Osteocyte (in vitro differentiated cells): Measurements from ENCODE around the gene SRSF11. TPM values are rescaled to one million over a fixed set of nuclear protein-coding genes. Genes with fewer than 3 reads are reported as not detected.

Experiments
- DNase-seq: peaks from one replicate; pipeline ENCODE4 v3.0.0; 2021; ENCODE audit warnings: mixed read lengths; ENCODE audit not compliant: unreplicated experiment; ENCODE audit errors: extremely low spot score
- H3K27ac Mint-ChIP-seq: one replicate; pipeline ENCODE4 v1.8.0; 2021; ENCODE audit warnings: mild to moderate bottlenecking, mixed read lengths; ENCODE audit not compliant: unreplicated experiment
- H3K27me3 Mint-ChIP-seq: one replicate; pipeline ENCODE4 v1.8.0; 2021; ENCODE audit warnings: mixed read lengths; ENCODE audit not compliant: unreplicated experiment
- H3K36me3 Mint-ChIP-seq: one replicate; pipeline ENCODE4 v1.8.0; 2021; ENCODE audit warnings: mixed read lengths; ENCODE audit not compliant: unreplicated experiment
- H3K4me1 Mint-ChIP-seq: one replicate; pipeline ENCODE4 v1.8.0; 2021; ENCODE audit warnings: mixed read lengths; ENCODE audit not compliant: unreplicated experiment
- H3K4me3 Mint-ChIP-seq: one replicate; pipeline ENCODE4 v1.8.0; 2021; ENCODE audit warnings: mild to moderate bottlenecking, moderate library complexity, mixed read lengths; ENCODE audit not compliant: unreplicated experiment
- H3K9me3 Mint-ChIP-seq: one replicate; pipeline ENCODE4 v1.8.0; 2021; ENCODE audit warnings: mixed read lengths; ENCODE audit not compliant: unreplicated experiment
- total RNA-seq: library from RNA; stranded (reverse); gene quantifications from 2 replicates; pipeline ENCODE4 v1.2.1, GENCODE V29; 2021
- TF ChIP-seq, protein P1 (sequence below): fragments of 200-600 bp; sonication (generic); IDR thresholded peaks from 2 replicates; pipeline ENCODE4 v1.5.0; 2021; ENCODE audit warnings: antibody characterized with exemption, mild to moderate bottlenecking, moderate library complexity

SRSF11 gene
- total RNA-seq, 1 donor from 2014 or later: 214 TPM

DNA sequence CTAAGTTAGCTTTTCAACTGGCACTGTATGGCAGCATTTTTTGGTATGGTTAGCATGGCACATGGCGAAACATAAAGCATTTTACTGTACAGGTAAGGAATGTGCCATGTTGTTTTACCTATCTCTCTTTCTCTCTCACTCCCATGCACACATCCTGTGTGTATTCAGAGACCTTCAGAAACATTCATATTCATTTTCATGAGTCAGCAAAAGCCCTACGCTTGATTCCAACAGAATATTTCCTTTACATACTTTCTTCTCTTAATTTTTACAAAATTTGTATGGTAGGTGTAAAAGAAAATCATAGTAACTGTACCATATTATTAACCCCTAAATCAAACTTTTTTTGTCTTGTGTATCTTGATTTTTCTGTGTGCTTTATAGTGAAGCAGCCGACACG lies 10.3 kb downstream of the SRSF11 start:
- Mint-ChIP-seq H3K4me1 (peaks cover 14% of the 10 kb centered on the region), H3K27me3 (no peaks in the 10 kb centered on the region), H3K36me3 (peaks cover 55% of the 10 kb centered on the region), H3K27ac (no peak overlapping the region), H3K9me3 (no peaks in the 10 kb centered on the region), H3K4me3 (no peak overlapping the region)
- TF ChIP-seq, protein P1, sequence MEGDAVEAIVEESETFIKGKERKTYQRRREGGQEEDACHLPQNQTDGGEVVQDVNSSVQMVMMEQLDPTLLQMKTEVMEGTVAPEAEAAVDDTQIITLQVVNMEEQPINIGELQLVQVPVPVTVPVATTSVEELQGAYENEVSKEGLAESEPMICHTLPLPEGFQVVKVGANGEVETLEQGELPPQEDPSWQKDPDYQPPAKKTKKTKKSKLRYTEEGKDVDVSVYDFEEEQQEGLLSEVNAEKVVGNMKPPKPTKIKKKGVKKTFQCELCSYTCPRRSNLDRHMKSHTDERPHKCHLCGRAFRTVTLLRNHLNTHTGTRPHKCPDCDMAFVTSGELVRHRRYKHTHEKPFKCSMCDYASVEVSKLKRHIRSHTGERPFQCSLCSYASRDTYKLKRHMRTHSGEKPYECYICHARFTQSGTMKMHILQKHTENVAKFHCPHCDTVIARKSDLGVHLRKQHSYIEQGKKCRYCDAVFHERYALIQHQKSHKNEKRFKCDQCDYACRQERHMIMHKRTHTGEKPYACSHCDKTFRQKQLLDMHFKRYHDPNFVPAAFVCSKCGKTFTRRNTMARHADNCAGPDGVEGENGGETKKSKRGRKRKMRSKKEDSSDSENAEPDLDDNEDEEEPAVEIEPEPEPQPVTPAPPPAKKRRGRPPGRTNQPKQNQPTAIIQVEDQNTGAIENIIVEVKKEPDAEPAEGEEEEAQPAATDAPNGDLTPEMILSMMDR: no peak
- DNase-seq: no peak

- peaks cover 59% of the 10 kb centered on the region for H3K36me3 Mint-ChIP-seq
- H3K27ac Mint-ChIP-seq: no peak overlapping the region
- TF ChIP-seq, protein P1: no peak
- no peak for DNase-seq
- H3K4me3 Mint-ChIP-seq: no peak overlapping the region
- H3K4me1 Mint-ChIP-seq: no peaks in the 10 kb centered on the region
- H3K9me3 Mint-ChIP-seq: no peaks in the 10 kb centered on the region
- no peaks in the 10 kb centered on the region for H3K27me3 Mint-ChIP-seq
Observed at GRCh38 chr1:70234733-70235132, 13.6 kb downstream of the SRSF11 start.

- no peak overlapping the region for H3K4me3 Mint-ChIP-seq
- TF ChIP-seq, protein P1: no peak
- H3K4me1 Mint-ChIP-seq: no peaks in the 10 kb centered on the region
- no peaks in the 10 kb centered on the region for H3K9me3 Mint-ChIP-seq
- no peak overlapping the region for H3K27ac Mint-ChIP-seq
- peaks cover 68% of the 10 kb centered on the region for H3K36me3 Mint-ChIP-seq
- DNase-seq: no peak
- H3K27me3 Mint-ChIP-seq: no peaks in the 10 kb centered on the region
Observed at GRCh38 chr1:70239940-70240339, 18.8 kb downstream of the SRSF11 start.

- H3K27ac Mint-ChIP-seq: no peak overlapping the region
- no peak overlapping the region for H3K4me3 Mint-ChIP-seq
- H3K9me3 Mint-ChIP-seq: no peaks in the 10 kb centered on the region
- TF ChIP-seq, protein P1: no peak
- no peaks in the 10 kb centered on the region for H3K27me3 Mint-ChIP-seq
- peaks cover 68% of the 10 kb centered on the region for H3K36me3 Mint-ChIP-seq
- no peaks in the 10 kb centered on the region for H3K4me1 Mint-ChIP-seq
- no peak for DNase-seq
Observed at GRCh38 chr1:70247122-70247521, 25.9 kb downstream of the SRSF11 start.

- no peak overlapping the region for H3K27ac Mint-ChIP-seq
- H3K36me3 Mint-ChIP-seq: peaks cover 68% of the 10 kb centered on the region
- H3K9me3 Mint-ChIP-seq: no peaks in the 10 kb centered on the region
- H3K4me1 Mint-ChIP-seq: no peaks in the 10 kb centered on the region
- TF ChIP-seq, protein P1: no peak
- no peak overlapping the region for H3K4me3 Mint-ChIP-seq
- no peaks in the 10 kb centered on the region for H3K27me3 Mint-ChIP-seq
- DNase-seq: no peak
Observed at GRCh38 chr1:70247768-70248167, 26.6 kb downstream of the SRSF11 start.
